NCI-H1048 (cell line): ENCODE measurements around the gene INVS.
"Not testable (repeated sequence)": the region's sequence is repeated elsewhere in the genome, so short reads cannot be mapped to it uniquely, and the experiment has no call there.

Experiments
- DNase-seq: peaks from one replicate; lab custom pipeline; 2025; lab: John Stamatoyannopoulos, UW

Gene INVS

GRCh38 chr9:100322954-100323536, 224.0 kb downstream of the INVS start:
- no peak for DNase-seq

GRCh38 chr9:100324594-100325200, 225.7 kb downstream of the INVS start:
- DNase-seq, result no peak

DNA sequence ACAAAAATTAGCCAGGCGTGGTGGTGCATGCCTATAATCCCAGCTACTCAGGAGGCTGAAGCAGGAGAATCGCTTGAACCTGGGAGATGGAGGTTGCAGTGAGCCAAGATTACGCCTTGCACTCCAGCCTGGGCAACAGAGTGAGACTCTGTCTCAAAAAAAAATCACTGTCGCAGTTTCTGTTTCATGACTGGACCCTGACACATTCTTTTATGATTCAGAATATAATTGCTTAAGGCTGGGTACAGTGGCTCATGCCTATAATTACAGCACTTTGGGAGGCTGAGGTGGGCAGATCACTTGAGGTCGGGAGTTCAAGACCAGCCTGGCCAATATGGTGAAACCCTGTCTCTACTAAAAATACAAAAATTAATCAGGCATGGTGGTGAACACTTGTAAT, 239.7 kb downstream of the INVS start:
- DNase-seq, result not testable (repeated sequence)

GRCh38 chr9:100340224-100340623, 241.2 kb downstream of the INVS start:
- DNase-seq, result no peak

GRCh38 chr9:100341889-100342288, 242.8 kb downstream of the INVS start:
- DNase-seq, result no peak

- DNase-seq, result no peak
Observed at GRCh38 chr9:100346836-100347235, 247.8 kb downstream of the INVS start.

DNA sequence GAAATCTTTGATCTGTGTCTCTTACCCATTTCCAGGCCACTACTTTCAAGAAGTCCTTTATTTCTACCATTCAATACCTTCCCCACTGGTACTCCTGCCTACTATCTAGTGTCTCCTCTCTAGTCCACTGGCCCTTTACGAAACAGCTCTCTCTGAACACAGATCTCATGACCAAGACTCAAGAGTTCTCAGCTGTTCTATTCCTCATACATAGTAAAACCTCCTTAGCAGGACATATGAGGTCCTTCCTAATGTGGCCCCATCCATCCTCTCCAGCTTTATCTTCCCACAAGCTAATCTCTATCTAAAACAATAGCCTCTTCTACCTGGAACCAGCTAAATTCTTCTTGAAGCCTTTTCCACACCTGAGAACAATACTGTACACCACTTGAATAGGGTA, 251.1 kb downstream of the INVS start:
- DNase-seq, result no peak
